T-helper 22 cell (primary cell): ENCODE results near the gene ATAD3C.
"Not testable (repeated sequence)": the region's sequence is repeated elsewhere in the genome, so short reads cannot be mapped to it uniquely, and the experiment has no call there.

Experiments
- DNase-seq: peaks from one replicate; pipeline ENCODE4 v3.0.0-alpha.2; 2020; ENCODE audit warnings: low read depth

ATAD3C gene

GRCh38 chr1:1509465-1509850 is 60.0 kb downstream of the ATAD3C start:
- not testable (repeated sequence) for DNase-seq

GRCh38 chr1:1510912-1511532 is 61.5 kb downstream of the ATAD3C start:
- DNase-seq = no peak

- peak; percentile 94 for DNase-seq
These were observed 62.2 kb downstream of the ATAD3C start, which contains the start of gene ATAD3A for GRCh38 chr1:1511533-1512285. Gene ATAD3A (plus strand): TSS chr1:1512162. CDS start chr1:1512269, 107 bp downstream.

GRCh38 chr1:1512425-1512824 is 62.9 kb downstream of the ATAD3C start:
- peak; percentile 10 for DNase-seq

GRCh38 chr1:1513675-1514074 is 64.2 kb downstream of the ATAD3C start:
- DNase-seq = not testable (repeated sequence)

- DNase-seq = not testable (repeated sequence)
These were observed 64.9 kb downstream of the ATAD3C start for GRCh38 chr1:1514376-1514775.

GRCh38 chr1:1516923-1517322 is 67.4 kb downstream of the ATAD3C start:
- DNase-seq = not testable (repeated sequence)

GRCh38 chr1:1517973-1518620 is 68.6 kb downstream of the ATAD3C start:
- no peak for DNase-seq

GRCh38 chr1:1518621-1519007 is 69.1 kb downstream of the ATAD3C start:
- DNase-seq = not testable (repeated sequence)
